Measurements from ENCODE around the gene MINPP1. TPM values are rescaled to one million over a fixed set of nuclear protein-coding genes. Genes with fewer than 3 reads are reported as not detected.

The MINPP1 gene
- total RNA-seq, 4 donors from 2014 or later: 8.7 to 24.6 (median 18.4) TPM

- TF ChIP-seq CTCF (IDR thresholded peaks at IDR 0.05; ENCODE audit: low read depth): no peak
These were observed 19.6 kb downstream of the MINPP1 start for GRCh38 chr10:87524296-87524695.

- TF ChIP-seq CTCF (IDR thresholded peaks at IDR 0.05; ENCODE audit: low read depth): no peak
These were observed 27.4 kb downstream of the MINPP1 start for GRCh38 chr10:87531908-87532622.

- TF ChIP-seq CTCF (IDR thresholded peaks at IDR 0.05; ENCODE audit: low read depth): no peak
These were observed 28.0 kb downstream of the MINPP1 start for GRCh38 chr10:87532696-87533095.

GRCh38 chr10:87534173-87534858 is 29.6 kb downstream of the MINPP1 start:
- no peak for TF ChIP-seq CTCF (IDR thresholded peaks at IDR 0.05; ENCODE audit: low read depth)

- TF ChIP-seq CTCF (IDR thresholded peaks at IDR 0.05; ENCODE audit: low read depth): no peak
These were observed 33.7 kb downstream of the MINPP1 start for GRCh38 chr10:87538092-87539015.

GRCh38 chr10:87541114-87541513 is 36.4 kb downstream of the MINPP1 start:
- no peak for TF ChIP-seq CTCF (IDR thresholded peaks at IDR 0.05; ENCODE audit: low read depth)

GRCh38 chr10:87544721-87545120 is 40.0 kb downstream of the MINPP1 start:
- TF ChIP-seq CTCF (IDR thresholded peaks at IDR 0.05; ENCODE audit: low read depth): no peak

Data from subcutaneous adipose tissue (tissue), 4 donors.